Measurements from ENCODE around the gene SUFU. TPM values are rescaled to one million over a fixed set of nuclear protein-coding genes. Genes with fewer than 3 reads are reported as not detected.

SUFU gene
- total and polyA plus RNA-seq, 2 of the 8 experiments (the other 6 are each of a cell fraction or from before 2014, with no cell fraction given): 7.0 to 10.8 TPM

GRCh38 chr10:102578782-102579181, 75.0 kb downstream of the SUFU start:
- no peak overlapping the region for H4K91ac ChIP-seq (replicated peaks; ENCODE audit: insufficient read length, low read length)
- H4K20me1 ChIP-seq (replicated peaks in 1 of 2; ENCODE audit: control insufficient read depth in 1 of 2, insufficient read depth in 2 of 2, low read length in 2 of 2): peaks cover 0 to 2% of the 10 kb centered on the region in 2 experiments
- no peak overlapping the region for H2BK120ac ChIP-seq (replicated peaks; ENCODE audit: low read depth, low read length)
- no peak overlapping the region for H3K4ac ChIP-seq (replicated peaks; ENCODE audit: insufficient read length, low read depth, low read length)
- no peaks in the 10 kb centered on the region for H3K27me3 ChIP-seq (replicated peaks in 1 of 4; ENCODE audit: control insufficient read depth in 3 of 4, extremely low read depth in 1 of 4, insufficient read depth in 3 of 4, low read length in 3 of 4)
- H3K56ac ChIP-seq (replicated peaks; ENCODE audit: insufficient read length, low read depth, low read length): no peak overlapping the region
- peaks cover 0 to 7% (median 5%) of the 10 kb centered on the region in 4 experiments; a peak in 4 of 7 replicates for H3K4me1 ChIP-seq (replicated peaks in 1 of 4; ENCODE audit: control insufficient read depth in 3 of 4, insufficient read depth in 4 of 4, low read length in 3 of 4)
- H2BK20ac ChIP-seq (ENCODE audit: low read length): no peak overlapping the region
- 86% methylated on average over 1 of the region's 1 CpG; no CpG with 5 or more reads in 1 of the 2 experiments for WGBS, 2 experiments (ENCODE audit: extremely low coverage in 1 of 2, insufficient coverage in 1 of 2, insufficient read length in 1 of 2, insufficient replicate concordance in 2 of 2, low coverage in 1 of 2, low lambda C conversion rate in 2 of 2, missing lambda C conversion rate in 1 of 2)
- H3K14ac ChIP-seq (ENCODE audit: insufficient read length): no peak overlapping the region
- H3K79me1 ChIP-seq (ENCODE audit: low read depth, low read length): no peaks in the 10 kb centered on the region
- no peak overlapping the region for H3K4me2 ChIP-seq (ENCODE audit: insufficient read depth in 1 of 2, low read depth in 2 of 2, low read length in 2 of 2)
- H3K18ac ChIP-seq (ENCODE audit: extremely low read depth, low read length): no peak overlapping the region
- H2AK5ac ChIP-seq (ENCODE audit: low read depth, low read length): no peak overlapping the region
- H3K79me2 ChIP-seq (ENCODE audit: control insufficient read depth in 1 of 2, insufficient read depth in 2 of 2, low read length in 2 of 2): no peaks in the 10 kb centered on the region
- no peak overlapping the region for H3K4me3 ChIP-seq (ENCODE audit: extremely low read depth in 1 of 4, insufficient read depth in 2 of 4, low read depth in 3 of 4, low read length in 4 of 4)
- no peak for DNase-seq (ENCODE audit: low read depth in 1 of 2, low spot score in 2 of 2)
- no peak overlapping the region for H3K27ac ChIP-seq (ENCODE audit: low read depth, low read length)
- no peak overlapping the region for H2BK12ac ChIP-seq (ENCODE audit: low read depth, low read length)
- no peak overlapping the region for H3K9ac ChIP-seq (replicated peaks in 1 of 4; ENCODE audit: extremely low read depth in 1 of 4, low read depth in 3 of 4, low read length in 3 of 4)
- no peak overlapping the region for H4K5ac ChIP-seq (ENCODE audit: insufficient read length, low read depth, low read length)
- no peak overlapping the region for H2AFZ ChIP-seq (ENCODE audit: low read length)
- no peak overlapping the region for H3K23ac ChIP-seq (ENCODE audit: insufficient read length)
- no peaks in the 10 kb centered on the region for H3K36me3 ChIP-seq (ENCODE audit: control insufficient read depth in 2 of 4, insufficient read depth in 4 of 4, low read length in 3 of 4)
- CTCF ChIA-PET (ENCODE audit: partially characterized antibody): interaction anchor here (0.6 to 7.3 kb wide), 13 partner anchors 9 to 195 kb away, joined by 3 to 182 read pairs (median 6); partner anchors contain the start of genes ACTR1A and SUFU
- no peak overlapping the region for H2BK15ac ChIP-seq (ENCODE audit: low read length)
- H3K9me3 ChIP-seq (ENCODE audit: insufficient read depth in 2 of 2, low read depth in 1 of 2, low read length in 1 of 2): no peaks in the 10 kb centered on the region
- no peak for FAIRE-seq
- H3K23me2 ChIP-seq (ENCODE audit: low read depth, low read length): no peaks in the 10 kb centered on the region
- no peak overlapping the region for H2BK5ac ChIP-seq (ENCODE audit: low read depth, low read length)
- no peak overlapping the region for H4K8ac ChIP-seq (ENCODE audit: extremely low read depth, insufficient read depth, low read length)
- POLR2A ChIA-PET (ENCODE audit: partially characterized antibody): interaction anchor here (0.7 to 1.2 kb wide), 2 partner anchors 8 to 125 kb away, joined by 3 read pairs; no protein-coding TSS in a partner anchor
- TF ChIP-seq GTF2F1 (IDR thresholded peaks at IDR 0.05; ENCODE audit: borderline replicate concordance, low read depth, low read length) (no peak), CREB1 (IDR thresholded peaks at IDR 0.05) (no peak), CEBPB (IDR thresholded peaks at IDR 0.05; ENCODE audit: low read depth, low read length) (no peak), RXRA (IDR thresholded peaks at IDR 0.05; ENCODE audit: insufficient read depth, low read depth, low read length) (no peak), EZH2 (IDR thresholded peaks at IDR 0.05; ENCODE audit: low read depth, low read length, severe bottlenecking) (no peak), CHD2 (IDR thresholded peaks at IDR 0.05; ENCODE audit: low read length) (no peak), SUZ12 (IDR thresholded peaks at IDR 0.05; ENCODE audit: low read length) (no peak), RNF2 (IDR thresholded peaks at IDR 0.05; ENCODE audit: borderline replicate concordance, low read depth, low read length, missing control alignments, poor library complexity, severe bottlenecking) (no peak), GABPA (IDR thresholded peaks at IDR 0.05; ENCODE audit: borderline replicate concordance, insufficient read depth, low read length) (no peak), JUN (IDR thresholded peaks at IDR 0.05; ENCODE audit: low read depth, low read length) (no peak), JUND (IDR thresholded peaks at IDR 0.05; ENCODE audit: low read length) (no peak), BACH1 (IDR thresholded peaks at IDR 0.05; ENCODE audit: low read length) (no peak), PHF8 (conservative IDR thresholded peaks at IDR 0.05; ENCODE audit: low read depth, low read length) (no peak), FOSL1 (IDR thresholded peaks at IDR 0.05; ENCODE audit: insufficient read depth, low read depth, low read length) (no peak), TCF12 (IDR thresholded peaks at IDR 0.05; ENCODE audit: low read depth, low read length) (no peak)

All from H1 (cell line).